NCI-H526 treated with DMSO at 0.1 percent for 48 hours (cell line): ENCODE results near the gene PRG3.
"Not testable (repeated sequence)": the region's sequence is repeated elsewhere in the genome, so short reads cannot be mapped to it uniquely, and the experiment has no call there.

Experiments
- DNase-seq: peaks from one replicate; lab custom pipeline; 2025; lab: John Stamatoyannopoulos, UW

PRG3 gene

DNA sequence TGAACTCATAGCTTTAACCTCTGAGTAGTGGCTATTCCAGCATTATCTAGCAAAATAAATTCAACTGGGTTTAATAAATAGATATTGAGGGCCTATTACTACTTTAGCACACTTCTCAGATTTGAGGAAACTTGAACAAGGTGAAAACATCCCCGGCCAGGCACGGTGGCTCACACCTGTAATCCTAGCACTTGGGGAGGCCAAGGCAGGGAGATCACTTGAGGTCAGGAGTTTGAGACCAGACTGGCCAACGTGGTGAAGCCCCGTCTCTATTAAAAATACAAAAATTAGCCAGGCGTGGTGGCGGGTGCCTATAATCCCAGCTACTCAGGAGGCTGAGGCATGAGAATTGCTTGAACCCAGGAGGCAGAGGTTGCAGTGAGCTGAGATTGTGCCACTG lies 44.1 kb downstream of the PRG3 start:
- not testable (repeated sequence) for DNase-seq

DNA sequence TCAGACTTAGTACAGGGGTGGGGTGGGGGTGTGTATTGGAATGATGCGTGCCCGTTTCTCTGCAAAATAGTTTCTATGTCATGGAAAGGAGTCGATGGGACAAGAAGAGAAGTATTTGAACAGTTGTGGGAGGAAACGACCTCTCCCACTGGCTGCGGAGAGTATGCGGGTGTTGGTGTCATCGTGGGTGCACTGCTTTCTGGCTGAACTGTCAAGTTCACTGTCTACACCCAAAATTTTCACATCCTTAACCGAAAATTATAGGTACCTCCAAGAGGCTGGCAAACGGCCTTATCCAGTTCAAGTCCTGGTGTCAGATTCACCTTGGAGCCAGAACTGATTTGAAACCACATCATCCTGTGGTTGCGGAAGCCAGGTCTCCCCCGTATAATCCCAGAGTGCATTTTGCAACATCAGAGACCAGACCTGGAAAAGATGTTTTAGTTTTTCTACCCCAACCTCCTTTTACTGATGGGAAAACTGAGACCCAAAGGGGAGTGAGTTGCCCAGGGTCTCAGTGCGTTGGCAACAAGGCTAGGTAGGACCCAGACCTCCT lies 44.8 kb downstream of the PRG3 start:
- no peak for DNase-seq

DNA sequence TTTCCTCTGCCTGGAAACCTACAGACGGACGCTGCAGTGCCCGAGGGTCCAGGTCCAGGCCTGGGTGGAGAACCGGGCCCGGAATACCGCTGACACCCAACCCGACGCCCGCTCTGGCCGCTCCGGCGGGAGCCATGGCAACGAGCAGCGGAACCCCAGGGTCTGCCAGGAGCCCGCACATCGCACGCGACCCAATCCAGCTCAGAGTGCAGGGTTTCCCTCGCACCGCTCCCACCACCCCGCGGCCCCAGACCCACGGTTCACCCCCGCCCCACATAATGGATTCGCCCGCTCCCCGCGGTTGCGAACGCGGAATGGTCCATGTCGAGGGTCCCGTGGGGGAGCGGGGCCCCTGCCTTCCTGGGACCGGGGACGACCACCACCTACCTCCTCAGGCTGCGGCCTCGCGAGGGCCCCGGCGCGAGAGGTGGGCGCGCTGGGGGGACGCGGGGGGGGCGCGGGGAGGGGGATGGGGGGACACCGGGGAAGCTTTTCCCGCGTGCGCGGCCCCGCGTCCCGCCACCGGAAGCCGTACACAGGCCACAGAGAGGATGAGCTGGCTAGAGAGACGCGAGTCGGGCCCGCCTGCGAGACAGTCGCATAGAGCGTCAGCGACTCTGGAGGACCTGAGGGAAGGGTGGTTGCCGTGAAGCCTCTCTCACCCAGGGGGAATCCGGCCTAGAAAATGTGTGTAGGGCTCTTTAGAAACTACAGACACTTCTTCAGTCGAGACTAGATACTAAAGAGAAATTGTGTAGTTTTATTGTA lies 45.4 kb downstream of the PRG3 start, which contains the start of gene SSRP1:
Gene SSRP1 (minus strand): TSS at position 550 of the 768 bp plus-strand sequence. CDS start 771 bp downstream, outside the sequence.
- peak; percentile 80 for DNase-seq

DNA sequence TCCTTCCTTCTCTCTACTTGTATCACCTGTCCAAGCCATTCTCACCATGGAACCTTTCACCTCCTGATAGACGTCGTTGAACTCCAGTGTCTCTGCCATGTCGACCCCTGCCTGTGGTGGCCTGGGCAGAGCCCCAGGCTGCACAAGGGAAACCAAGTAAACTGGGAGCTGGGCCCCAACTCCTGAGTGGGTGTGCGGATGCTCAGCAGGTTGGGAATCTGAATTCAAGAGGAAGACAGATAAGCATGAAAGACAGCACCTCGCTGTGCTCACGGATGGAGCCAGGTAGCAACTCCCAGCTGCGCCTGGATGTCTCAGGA lies 46.0 kb downstream of the PRG3 start:
- DNase-seq = no peak

DNA sequence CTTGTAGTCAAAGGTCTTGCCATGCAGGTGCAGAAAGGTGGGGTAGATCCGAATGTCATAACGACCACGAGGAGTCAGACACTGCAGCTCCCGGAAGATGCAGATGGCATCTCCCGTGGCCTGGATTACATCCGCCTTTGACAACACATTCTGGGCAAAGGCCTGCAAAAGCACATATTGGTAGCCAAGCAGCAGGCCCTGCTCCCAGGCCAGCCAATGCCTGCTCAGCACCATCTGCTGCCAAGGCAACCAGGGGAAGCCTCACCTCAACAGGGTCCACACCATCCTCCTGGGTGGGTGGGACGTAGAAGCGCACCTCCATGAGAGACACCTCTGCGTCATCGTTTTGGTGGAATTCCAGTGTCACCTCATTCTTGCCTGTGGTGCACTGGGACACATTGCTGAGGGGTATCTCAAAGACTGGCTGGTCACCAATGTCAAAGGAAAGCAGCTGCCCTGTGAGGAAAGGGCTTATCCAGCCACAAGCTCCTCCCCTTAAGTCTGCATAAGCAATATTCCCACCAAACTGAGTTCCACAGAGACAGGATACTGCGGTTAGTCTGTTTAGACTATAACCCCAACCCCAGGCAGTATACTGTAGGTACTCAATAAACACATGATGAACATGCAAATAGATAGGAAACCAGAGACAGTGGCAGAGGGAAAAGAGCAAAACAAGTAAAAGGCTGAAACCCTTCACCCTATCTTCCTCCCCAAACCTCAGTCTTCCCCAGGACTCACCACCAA lies 48.1 kb downstream of the PRG3 start:
- no peak for DNase-seq

DNA sequence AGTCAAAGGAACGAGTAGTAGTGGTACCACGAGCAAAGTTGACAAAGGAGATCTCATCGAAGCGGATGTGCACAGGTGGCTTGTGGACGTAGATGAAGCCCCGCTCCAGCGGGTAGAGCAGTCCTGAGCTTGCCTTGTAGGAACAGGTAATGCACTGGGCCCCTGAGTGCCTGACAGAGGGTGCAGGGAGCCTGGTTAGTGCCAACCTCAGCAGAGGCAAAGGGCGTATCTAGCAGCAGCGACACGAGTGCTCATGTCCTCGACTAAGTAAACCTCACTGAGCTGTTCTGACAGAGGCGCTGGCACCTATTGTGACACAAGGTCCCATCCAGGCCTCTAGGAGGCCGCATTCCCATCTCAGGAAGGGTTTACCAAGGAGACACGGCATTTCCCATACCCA lies 49.2 kb downstream of the PRG3 start:
- no peak for DNase-seq

DNA sequence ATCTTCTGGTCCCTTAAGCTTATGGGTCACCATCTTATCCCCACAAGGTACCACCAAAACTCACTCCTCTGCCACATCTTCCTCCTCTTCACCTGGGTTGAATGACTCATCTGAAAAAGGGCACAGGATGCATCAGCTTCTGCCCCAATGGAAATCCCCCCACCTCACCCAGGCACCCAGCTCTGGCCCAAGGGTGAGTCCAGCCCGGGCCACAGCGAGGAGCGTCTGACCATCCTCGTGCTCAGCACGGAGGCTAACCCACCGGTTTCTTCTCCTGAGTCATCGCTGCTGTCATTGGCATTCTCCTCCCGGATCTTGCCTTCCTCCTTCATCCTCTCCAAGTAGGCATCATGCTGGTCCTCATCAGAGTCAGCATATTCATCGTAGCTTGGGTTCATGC lies 50.9 kb downstream of the PRG3 start:
- no peak for DNase-seq

DNA sequence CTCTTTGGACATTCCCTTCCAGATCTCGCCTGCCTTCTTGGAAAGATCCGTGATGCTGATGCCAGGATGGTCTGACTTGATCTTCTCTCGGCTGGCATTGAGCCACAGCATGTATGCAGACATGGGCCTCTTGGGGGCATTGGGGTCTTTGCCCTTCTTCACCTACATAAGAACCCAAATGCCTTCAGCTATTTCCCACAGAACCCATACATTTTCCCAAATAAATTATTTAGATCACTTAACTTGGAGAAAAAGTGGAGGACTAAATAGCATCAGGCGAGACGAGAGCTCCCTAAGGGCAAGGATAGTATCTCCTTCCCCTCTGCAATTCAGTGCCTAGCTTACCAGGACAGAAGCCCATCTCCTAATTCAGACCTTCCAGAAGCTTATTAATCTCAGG lies 53.2 kb downstream of the PRG3 start:
- no peak for DNase-seq
